ENCODE data around the gene ISCU.

ISCU gene

DNA sequence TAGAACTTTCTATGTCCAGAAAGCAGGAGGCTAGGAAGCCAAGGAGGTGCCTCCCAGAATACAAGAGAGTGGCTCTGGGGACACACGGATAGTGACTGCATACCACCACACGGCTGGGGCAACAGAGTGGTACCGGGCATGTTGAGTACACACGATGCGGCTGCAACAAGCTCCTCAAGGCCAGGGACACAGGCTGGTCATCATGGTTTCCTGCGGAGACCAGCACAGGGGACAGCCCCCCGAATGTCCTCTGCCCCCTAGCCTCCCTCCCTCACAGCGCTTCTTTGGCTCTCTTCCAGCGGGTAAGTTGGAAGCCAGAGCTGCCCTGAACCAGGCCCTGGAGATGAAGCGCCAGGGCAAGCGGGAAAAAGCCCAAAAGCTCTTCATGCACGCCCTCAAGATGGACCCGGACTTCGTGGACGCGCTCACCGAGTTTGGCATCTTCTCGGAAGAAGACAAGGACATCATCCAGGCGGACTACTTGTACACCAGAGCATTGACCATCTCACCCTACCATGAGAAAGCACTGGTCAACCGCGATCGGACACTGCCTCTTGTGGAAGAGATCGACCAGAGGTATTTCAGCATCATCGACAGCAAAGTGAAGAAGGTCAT, 44.2 kb upstream of the ISCU start:
- no peak overlapping the region for H3K4me2 ChIP-seq (ENCODE audit: low read depth, low read length, poor library complexity, severe bottlenecking)
- no peaks in the 10 kb centered on the region for H3K9me2 ChIP-seq (replicated peaks; ENCODE audit: insufficient read depth, low read length)
- no peak overlapping the region for H2AFZ ChIP-seq (ENCODE audit: low read depth, low read length, severe bottlenecking)
- H3K79me2 ChIP-seq (ENCODE audit: insufficient read depth, low read length) = peaks cover 3% of the 10 kb centered on the region; the same call in 1 of the 2 replicates
- H3K36me3 ChIP-seq (ENCODE audit: low read length) = peaks cover 10% of the 10 kb centered on the region
- no peaks in the 10 kb centered on the region for H3K27me3 ChIP-seq (ENCODE audit: low read length)
- TF ChIP-seq, protein P1, sequence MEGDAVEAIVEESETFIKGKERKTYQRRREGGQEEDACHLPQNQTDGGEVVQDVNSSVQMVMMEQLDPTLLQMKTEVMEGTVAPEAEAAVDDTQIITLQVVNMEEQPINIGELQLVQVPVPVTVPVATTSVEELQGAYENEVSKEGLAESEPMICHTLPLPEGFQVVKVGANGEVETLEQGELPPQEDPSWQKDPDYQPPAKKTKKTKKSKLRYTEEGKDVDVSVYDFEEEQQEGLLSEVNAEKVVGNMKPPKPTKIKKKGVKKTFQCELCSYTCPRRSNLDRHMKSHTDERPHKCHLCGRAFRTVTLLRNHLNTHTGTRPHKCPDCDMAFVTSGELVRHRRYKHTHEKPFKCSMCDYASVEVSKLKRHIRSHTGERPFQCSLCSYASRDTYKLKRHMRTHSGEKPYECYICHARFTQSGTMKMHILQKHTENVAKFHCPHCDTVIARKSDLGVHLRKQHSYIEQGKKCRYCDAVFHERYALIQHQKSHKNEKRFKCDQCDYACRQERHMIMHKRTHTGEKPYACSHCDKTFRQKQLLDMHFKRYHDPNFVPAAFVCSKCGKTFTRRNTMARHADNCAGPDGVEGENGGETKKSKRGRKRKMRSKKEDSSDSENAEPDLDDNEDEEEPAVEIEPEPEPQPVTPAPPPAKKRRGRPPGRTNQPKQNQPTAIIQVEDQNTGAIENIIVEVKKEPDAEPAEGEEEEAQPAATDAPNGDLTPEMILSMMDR (IDR thresholded peaks at IDR 0.05; ENCODE audit: insufficient read depth, low read length, poor library complexity, severe bottlenecking) = no peak
- TF ChIP-seq EZH2phosphoT487 (conservative IDR thresholded peaks at IDR 0.05; ENCODE audit: low read length) = no peak
- H3F3A ChIP-seq (ENCODE audit: insufficient read depth) = peaks cover 24% of the 10 kb centered on the region
- H3K9me3 ChIP-seq (ENCODE audit: insufficient read depth, low read length) = no peaks in the 10 kb centered on the region
- no peak overlapping the region for H3K9ac ChIP-seq (ENCODE audit: low read length)
- H3K4me3 ChIP-seq (ENCODE audit: insufficient read depth, low read length, poor library complexity, severe bottlenecking) = no peak overlapping the region
- no peaks in the 10 kb centered on the region for H4K20me1 ChIP-seq (ENCODE audit: low read depth, low read length)
- H3K27ac ChIP-seq (ENCODE audit: low read depth, low read length) = no peak overlapping the region

DNA sequence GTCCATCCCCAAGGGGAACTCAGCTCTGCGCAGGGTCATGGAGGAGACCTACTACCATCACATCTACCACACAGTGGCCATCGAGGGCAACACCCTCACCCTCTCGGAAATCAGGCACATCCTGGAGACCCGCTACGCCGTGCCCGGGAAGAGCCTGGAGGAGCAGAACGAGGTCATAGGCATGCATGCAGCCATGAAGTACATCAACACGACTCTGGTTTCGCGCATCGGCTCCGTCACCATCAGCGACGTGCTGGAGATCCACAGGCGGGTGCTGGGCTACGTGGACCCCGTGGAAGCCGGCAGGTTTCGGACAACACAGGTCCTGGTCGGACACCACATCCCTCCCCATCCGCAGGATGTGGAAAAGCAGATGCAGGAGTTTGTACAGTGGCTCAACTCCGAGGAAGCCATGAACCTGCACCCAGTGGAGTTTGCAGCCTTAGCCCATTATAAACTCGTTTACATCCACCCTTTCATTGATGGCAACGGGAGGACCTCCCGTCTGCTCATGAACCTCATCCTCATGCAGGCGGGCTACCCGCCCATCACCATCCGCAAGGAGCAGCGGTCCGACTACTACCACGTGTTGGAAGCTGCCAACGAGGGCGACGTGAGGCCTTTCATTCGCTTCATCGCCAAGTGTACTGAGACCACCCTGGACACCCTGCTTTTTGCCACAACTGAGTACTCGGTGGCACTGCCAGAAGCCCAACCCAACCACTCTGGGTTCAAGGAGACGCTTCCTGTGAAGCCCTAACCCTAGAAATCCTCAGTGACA, 43.5 kb upstream of the ISCU start:
- Histone ChIP-seq H4K20me1 (ENCODE audit: low read depth, low read length) (no peaks in the 10 kb centered on the region), H2AFZ (ENCODE audit: low read depth, low read length, severe bottlenecking) (no peak overlapping the region), H3K36me3 (ENCODE audit: low read length) (peaks cover 10% of the 10 kb centered on the region), H3K9ac (ENCODE audit: low read length) (no peak overlapping the region), H3K9me2 (replicated peaks; ENCODE audit: insufficient read depth, low read length) (no peaks in the 10 kb centered on the region), H3K9me3 (ENCODE audit: insufficient read depth, low read length) (no peaks in the 10 kb centered on the region), H3K79me2 (ENCODE audit: insufficient read depth, low read length) (peaks cover 3% of the 10 kb centered on the region; the same call in 1 of the 2 replicates), H3F3A (ENCODE audit: insufficient read depth) (peaks cover 24% of the 10 kb centered on the region), H3K27me3 (ENCODE audit: low read length) (no peaks in the 10 kb centered on the region), H3K4me2 (ENCODE audit: low read depth, low read length, poor library complexity, severe bottlenecking) (no peak overlapping the region), H3K27ac (ENCODE audit: low read depth, low read length) (no peak overlapping the region), H3K4me3 (ENCODE audit: insufficient read depth, low read length, poor library complexity, severe bottlenecking) (no peak overlapping the region)
- no peak for TF ChIP-seq EZH2phosphoT487 (conservative IDR thresholded peaks at IDR 0.05; ENCODE audit: low read length)
- TF ChIP-seq, protein P1 (IDR thresholded peaks at IDR 0.05; ENCODE audit: insufficient read depth, low read length, poor library complexity, severe bottlenecking) = no peak

DNA sequence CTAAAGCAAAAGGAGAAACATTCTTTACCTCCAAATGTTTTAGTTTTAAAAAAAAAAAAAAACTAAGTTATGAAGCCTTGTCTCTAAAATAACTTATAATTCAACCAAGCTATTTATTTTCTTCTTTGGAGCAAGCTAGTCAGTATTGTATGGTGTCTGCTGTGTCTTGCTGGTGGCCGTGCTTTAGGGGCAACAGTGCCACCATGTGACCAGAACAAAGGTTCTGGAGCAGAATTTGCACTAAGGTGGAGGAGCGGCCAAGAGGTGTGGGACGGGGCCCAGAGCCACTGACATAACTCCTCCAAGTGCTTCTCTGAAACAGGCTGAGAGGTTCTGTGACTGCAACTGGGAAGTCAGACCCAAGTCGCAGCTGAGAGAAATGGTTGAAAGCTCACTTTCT, 42.8 kb upstream of the ISCU start:
- Histone ChIP-seq H3K4me2 (ENCODE audit: low read depth, low read length, poor library complexity, severe bottlenecking) (no peak overlapping the region), H3K27ac (ENCODE audit: low read depth, low read length) (no peak overlapping the region), H3K36me3 (ENCODE audit: low read length) (peaks cover 10% of the 10 kb centered on the region), H3K79me2 (ENCODE audit: insufficient read depth, low read length) (peaks cover 3% of the 10 kb centered on the region; the same call in 1 of the 2 replicates), H3K9ac (ENCODE audit: low read length) (no peak overlapping the region), H3K9me2 (replicated peaks; ENCODE audit: insufficient read depth, low read length) (no peaks in the 10 kb centered on the region), H2AFZ (ENCODE audit: low read depth, low read length, severe bottlenecking) (no peak overlapping the region), H3K4me3 (ENCODE audit: insufficient read depth, low read length, poor library complexity, severe bottlenecking) (no peak overlapping the region), H3F3A (ENCODE audit: insufficient read depth) (peaks cover 24% of the 10 kb centered on the region), H3K27me3 (ENCODE audit: low read length) (no peaks in the 10 kb centered on the region), H3K9me3 (ENCODE audit: insufficient read depth, low read length) (no peaks in the 10 kb centered on the region), H4K20me1 (ENCODE audit: low read depth, low read length) (no peaks in the 10 kb centered on the region)
- TF ChIP-seq, protein P1 (IDR thresholded peaks at IDR 0.05; ENCODE audit: insufficient read depth, low read length, poor library complexity, severe bottlenecking) = no peak
- no peak for TF ChIP-seq EZH2phosphoT487 (conservative IDR thresholded peaks at IDR 0.05; ENCODE audit: low read length)
